AG08396 (cell line): Measurements from ENCODE around the gene UPK3A.
A peak's percentile ranks its signal among the peaks of the same experiment; 100 is the strongest.

Experiments used
- DNase-seq: peaks from one replicate; pipeline ENCODE4 v3.0.0; 2012; ENCODE audit warnings: low spot score, mixed read lengths

The UPK3A gene

DNA sequence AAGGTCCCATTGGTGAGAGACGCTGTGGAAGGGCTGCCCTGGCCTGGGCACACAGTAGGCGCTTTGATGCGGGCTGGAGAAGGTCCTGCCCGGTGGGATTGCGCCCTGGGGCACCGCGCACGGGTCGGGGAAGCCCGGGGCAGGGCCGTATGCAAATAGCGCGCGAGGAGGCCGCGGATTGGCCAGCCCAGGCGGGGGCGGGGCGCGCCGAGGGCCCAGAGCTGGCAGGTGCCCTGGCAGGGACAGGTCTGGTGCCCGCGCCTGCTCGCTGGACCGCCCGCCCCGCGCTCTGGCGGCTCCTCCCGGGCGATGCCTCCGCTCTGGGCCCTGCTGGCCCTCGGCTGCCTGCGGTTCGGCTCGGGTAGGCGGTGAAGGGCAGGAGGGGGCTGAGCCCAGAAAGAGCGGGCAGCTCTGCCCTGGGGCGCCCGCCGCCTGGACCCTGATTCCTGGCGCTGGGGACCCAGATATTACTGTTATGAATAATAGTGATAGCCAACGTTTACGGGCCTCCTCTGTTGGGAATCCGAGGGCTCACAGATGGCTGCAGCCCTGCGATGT, at the start of gene UPK3A:
UPK3A (plus strand) TSS at position 245 of the 558 bp plus-strand sequence; CDS start at position 310, 65 bp downstream.
- DNase-seq, result peak; percentile 46

DNA sequence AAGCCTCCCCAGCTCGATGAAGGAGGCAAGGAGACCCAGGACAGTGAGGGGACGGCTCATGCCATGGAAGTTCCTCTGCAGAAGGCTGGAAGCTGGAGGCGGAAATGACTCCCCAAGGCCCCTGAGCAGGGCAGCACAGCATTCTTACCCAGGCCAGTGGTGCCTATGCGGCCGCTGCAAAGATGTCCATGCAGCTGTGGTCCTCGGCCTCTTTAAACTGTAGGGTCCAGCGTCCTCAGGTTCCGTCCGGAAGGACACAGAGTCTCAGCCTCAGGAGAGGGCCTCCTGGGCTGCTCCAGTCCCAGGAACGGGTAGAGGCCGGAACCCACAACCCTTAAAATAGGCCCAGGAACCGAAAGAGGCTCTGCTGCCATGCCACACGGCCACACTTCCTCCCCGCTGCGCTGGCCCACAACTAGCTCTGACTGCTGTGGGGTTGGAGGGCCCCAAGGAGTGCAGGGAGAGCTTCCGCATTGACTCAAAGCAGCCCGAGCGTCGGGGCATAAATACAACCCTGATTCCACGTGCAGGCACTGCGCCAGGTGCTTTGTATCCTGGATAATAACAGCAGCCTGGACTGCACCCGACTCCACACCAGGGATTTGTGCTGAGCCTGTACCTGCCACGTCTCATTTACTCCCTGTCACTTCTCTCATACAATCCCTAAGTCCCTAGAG, 49.5 kb upstream of the UPK3A start:
- no peak for DNase-seq

DNA sequence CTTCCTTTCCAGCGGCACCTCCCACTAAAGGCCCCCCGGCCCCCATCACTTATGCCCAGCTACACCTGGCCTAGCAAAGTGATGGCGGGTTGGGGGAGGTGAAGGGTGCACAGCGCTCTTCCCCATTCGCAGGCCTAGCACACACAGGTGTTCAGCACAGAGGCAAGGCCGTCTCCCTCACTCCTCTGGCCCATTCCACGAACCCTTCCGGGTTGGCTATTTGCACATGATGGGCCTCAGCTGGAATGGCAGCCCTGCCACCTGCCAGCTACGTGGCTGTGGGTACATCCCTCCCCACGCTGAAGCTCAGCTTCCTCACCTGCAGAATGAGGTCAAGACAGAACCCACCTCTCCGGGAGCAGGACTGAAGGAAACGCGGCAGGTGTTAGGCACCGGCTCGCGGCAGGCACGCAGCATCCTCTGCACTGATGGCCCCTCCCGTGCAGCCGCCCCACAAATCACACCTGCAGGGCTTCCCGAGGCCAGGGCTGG, 48.9 kb upstream of the UPK3A start:
- DNase-seq, result no peak

DNA sequence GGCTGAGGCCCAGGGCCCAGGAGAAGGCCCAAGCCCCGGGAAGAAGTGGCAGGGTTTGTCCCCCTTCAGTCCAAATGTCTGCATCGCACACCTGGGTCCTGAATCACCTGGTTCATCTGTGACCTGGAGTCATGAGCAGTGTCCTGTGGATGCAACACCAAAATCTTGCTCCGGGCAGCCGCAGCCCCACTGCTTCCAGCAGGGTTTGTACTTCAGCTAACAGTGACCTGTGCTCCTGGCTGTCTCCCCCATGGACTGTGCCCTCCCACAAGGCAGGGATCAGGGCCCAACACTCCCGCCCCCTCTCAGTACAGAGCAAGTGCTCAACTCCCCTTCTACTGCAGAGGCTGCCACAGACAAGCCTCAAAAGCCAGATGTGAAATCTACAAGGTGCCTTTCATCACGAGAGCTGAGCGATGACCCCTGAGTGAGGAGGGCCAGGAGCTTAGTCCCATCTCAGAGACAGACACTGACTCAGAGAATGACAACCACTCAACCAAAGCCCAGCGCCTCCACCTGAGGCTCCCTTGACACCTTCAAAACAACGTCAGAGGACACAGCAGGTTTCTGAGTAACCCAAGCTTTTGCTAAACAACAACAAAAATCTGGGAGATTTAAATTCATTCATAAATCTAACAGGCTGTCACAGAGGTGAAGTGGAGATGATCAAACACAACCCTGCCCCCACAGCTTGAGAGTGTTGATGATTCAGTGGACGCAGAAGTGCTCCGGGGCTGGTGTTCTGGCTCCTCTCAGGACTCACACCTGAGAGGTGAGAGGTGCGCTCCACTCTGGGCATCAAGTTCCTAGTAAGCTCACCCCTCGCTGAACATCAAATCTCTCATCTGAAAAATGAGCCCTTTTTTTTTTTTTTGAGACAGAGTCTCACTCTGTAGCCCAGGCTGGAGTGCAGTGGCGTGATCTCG, 47.4 kb upstream of the UPK3A start:
- no peak for DNase-seq

DNA sequence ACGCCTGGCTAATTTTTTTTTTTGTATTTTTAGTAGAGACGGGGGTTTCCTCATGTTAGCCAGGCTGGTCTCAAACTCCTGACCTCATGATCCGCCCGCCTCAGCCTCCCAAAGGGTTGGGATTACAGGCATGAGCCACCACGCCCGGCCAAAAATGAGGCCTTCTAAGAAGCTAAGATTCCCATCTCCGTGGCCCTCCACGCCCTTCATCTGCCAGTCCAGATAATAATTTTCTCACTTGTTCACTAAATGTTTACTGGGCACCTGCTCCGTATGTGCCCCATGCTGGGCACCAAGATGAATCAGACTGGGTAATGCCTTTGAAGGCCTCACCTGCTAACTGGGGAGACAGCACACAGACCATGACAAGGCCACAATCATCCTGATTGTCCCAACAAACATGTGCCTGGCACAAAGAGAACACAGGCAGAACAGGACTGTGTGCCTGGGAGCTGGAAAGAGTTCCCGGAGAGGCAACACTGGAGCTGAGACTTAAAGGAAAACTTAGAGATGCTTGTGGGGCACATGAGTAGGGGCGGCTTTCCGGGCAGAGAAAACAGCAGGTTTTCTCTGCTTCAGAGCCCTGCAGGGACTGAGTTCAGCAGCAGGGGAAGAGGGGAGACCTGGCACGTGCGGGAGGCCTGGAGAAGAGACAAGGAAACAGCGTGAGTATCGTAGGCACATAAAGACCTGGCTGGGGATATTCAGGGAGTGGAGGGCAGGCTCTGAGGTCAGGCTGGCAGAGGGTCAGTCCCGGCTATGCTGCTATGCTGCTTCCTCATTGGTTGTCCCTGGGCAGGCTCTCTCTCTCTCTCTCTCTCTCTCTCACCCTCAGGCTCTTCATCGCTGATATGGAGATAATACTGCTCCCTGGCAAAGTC, 46.4 kb upstream of the UPK3A start:
- DNase-seq, result no peak

DNA sequence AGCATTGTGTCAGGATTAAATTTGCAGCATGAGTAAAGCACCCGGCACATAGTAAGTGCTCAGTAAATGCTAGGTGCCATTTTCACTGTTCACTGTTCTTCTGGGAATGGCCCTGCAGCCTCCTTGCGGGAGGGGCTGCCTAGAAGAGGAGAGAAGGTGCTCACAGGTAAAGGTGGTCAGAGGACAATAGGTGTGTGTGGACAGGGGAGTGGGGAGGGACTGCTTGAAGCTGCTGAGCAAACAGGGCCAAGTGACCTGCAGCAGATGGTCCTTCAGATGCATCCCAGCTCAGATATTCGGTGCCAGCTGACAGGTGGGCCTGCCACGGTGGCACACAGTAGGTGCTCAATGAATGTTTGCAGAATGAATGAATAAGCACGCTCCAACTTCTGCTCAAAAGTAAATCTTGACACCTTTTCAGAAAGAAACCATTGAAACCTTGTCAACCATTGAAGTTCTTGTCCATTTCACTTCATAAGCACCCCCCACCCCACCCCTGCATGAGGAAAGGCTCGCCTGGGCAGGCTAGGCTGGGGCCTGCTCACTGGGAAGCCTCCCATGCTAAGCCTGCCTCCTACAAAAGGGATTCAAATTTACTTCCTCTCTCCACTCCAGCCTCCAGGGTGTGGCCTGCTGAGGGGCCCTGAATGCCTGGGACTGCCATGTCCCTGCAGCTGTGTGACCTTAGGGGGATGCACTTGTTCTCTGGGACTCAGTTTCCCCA, 45.6 kb upstream of the UPK3A start:
- no peak for DNase-seq

DNA sequence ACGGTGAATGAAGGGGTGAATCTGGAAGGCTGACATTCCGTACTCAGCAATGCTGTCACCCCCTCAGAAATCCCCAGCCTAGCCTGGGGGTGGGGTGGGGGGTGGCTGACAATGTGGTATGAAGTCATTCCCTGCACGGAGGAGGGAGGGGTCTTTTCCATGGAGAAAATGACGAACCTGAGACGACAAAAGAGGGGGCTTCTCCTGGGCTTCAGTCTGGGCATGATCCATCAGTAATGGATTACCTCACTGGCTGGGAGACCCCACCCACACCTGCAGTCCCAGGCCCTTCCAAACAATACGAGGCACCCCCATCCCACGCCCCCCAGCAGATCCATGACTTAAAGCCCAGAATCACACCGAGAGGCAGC, 45.1 kb upstream of the UPK3A start:
- no peak for DNase-seq

DNA sequence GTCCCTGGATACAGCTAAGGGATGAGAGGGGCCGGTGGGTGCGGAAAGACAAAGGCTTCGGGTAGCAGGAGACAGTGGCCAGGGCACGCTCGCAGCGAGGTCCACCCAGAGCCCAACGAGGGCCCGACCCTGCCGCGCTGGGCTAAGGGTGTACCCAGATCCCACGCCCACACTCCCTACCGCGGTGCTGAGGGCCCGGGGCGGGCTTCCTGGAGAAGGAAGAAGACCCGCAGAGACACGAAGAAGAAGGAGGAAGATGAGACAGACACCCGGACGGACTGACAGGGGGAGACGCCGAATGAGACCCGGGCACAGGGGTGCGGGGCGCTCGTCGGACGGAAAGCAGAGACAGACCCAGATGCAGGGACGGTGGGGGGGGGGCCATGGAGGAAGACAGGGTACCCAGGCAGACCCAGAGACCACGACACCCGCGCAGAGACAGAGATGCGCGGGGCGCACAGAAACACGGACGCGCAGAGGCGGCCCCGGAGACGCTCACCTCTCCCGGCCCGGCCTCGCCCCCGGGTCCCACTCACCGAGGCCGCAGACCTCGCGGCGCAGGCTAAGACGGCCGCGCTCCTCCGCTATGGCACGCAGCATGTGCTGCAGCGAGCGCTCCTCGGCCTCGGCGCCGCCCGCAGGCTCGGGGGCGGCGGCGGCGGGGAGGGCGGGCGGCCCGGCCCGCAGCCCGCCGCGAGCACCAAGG, 44.5 kb upstream of the UPK3A start:
- DNase-seq, result peak; percentile 35

DNA sequence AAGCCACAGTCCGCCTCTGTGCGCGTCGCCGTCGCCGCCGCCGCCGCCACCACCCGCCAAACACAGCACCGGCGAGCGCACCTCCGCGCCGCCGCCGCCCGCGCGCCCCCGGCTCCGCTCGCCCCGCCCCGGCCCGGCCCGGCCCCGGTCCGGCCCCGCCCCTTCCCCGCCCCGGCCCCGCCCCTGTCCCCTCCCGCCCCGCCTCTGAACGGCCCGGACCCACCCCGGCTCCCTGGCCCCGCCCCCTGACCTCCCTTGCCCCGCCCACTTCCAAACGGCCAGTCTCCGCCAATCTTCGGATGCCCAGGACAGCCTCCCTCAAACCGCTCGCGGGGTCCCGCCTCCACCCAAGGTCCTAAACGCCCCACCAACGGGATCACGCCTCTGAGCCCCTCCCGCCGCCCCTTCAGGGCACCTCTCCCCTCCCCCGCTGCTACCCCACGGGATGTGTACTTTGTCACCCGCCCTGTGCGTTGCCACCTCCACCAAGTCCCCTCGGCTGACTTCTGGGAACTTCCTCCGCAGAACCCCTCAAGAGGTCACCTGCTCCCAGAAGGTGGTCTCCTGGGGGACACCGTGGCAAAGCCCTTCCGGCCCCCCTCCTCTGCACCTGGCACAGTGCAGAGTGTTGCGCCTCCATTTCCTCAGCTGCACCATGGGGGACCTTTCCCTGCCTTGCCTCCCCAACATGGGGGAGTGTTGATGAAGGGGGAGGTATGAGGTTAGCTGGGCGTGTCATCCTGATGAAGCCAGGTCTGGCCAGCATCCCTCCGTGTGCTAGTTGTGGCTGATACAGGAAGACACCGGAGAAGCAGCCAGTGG, 43.7 kb upstream of the UPK3A start, which contains the start of gene KIAA0930:
KIAA0930 (minus strand) TSS at position 85 of the 822 bp plus-strand sequence. CDS start 191 bp downstream, outside the sequence.
- DNase-seq, result peak; percentile 98

DNA sequence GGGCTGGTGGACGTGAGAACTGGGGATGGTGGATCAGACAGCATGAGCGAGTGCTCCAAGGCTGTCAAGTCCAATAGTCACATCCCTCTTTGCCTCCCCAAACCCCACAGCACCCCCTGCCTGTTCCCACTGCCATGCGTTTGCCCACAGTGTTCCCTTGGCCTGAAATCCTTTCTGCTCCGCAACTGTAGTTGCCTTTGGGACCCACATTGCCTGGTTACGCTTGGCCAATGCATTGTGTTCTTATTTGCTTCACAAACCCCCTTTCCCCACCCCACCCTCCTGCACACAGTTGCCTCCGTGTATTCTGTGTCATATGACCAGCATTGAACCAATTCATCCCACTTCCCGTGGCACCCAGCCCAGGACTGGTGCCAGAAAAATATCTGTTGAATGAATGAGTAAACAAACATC, 42.0 kb upstream of the UPK3A start:
- DNase-seq, result no peak

DNA sequence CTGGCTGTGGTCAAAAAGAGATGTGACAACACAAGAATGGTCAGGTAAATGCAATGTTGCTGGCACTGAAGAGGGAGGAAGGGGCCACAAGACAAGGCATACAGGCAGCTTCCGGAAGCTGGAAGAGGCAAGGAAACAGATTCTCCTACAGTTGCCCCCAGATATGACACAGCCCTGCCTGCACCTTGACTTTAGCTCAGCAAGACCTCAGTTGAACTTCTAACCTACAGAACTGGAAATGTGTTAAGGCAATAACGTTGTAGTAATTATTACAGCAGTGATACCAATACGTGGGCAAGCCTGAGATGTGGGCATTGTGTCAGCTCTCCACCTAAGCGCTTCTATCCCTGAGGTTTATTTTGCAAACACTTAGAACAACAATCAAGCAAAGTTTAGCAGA, 39.8 kb upstream of the UPK3A start:
- DNase-seq, result no peak

DNA sequence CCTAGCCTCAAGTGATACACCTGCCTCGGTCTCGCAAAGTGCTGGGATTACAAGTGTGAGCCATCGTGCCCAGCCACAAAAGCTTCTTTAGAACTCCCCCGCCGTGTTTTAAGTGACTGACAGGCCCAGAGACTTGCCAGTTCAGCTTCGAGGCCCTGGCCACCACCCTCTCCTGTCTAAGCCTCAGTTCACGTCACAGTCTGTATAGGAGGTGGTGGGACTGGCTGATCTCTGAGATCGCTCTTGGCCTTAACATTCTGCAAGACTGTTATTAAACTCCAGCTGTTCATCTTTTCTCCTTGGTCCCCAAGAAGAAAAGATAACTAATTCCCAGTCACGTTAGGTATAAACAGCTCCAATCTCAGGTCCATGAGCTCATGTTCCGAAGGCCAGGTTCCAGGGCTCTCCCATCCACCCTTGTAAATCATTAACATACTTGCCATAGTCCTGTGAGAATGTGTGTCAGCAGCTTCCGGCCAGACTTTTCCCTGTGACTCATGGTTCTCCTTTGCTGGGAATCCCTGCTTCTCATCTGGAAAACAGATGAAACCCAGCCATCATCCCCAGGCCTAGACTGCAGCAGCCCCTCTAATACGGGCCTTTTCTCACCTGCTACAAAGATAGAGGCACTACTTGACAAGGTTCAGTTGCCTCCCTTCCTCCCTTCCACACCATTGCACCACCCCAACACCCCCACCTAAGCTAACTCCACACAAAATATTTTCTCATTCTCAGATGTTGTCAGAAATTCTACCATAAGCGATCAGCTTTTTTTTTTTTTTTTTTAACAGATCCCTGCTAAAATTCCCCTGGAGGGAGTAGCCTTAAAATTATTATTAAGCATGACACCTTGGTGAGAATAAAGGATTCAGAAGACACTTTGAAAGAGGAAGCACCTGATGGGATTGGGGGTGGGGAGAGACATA, 38.4 kb upstream of the UPK3A start:
- DNase-seq, result peak; percentile 86

DNA sequence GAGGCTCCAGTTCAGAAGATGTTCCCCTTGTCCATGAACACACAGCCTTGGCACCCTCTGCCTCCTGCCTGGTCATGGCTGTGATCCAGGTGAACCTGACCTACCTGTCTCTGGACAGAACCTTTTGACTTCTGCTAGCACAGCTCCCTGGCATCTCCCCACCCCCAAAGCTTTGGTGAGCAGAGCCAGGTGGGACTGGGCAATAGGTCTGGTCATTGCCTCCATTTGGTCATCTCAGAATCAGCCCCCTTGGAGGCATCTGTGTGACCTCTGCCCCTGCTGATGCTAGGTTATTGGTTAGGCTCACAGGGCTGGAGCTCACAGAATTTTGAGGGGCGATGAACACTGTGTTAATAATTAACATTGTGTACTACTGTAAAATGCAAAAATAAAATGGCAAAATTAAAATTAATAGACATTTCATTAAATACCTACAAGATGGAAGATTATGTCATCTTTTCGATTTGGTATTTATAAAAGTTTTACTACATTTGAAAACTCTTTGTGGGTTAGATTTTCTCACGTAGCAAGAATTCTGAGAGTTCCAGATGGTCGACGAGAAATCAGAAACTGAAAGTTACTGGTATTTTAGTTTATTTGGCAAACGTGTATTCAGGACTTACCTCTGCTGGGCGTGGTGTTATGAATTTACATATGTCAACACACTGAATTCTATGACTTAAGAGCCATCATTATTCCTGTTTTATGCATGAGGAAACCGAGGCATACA, 35.8 kb upstream of the UPK3A start:
- DNase-seq, result no peak

DNA sequence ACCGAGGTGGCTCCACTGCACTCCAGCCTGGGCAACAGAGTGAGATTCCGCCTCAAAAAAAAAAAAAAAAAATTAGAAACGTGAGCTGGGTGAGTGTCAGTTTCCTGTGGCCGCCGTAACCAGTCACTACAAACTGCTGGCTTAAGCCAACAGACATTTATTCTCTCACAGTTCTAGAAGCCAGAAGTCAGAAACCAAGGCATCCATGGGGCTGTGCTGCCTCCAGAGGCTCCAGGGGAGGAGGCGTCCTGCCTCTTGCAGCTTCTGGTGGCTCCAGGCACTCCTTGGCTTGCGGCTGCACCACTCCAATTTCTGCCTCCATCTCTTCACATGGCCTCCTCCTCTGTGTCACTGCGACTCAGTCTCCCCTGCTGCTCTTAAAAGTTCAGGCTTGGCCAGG, 32.9 kb upstream of the UPK3A start:
- DNase-seq, result no peak

DNA sequence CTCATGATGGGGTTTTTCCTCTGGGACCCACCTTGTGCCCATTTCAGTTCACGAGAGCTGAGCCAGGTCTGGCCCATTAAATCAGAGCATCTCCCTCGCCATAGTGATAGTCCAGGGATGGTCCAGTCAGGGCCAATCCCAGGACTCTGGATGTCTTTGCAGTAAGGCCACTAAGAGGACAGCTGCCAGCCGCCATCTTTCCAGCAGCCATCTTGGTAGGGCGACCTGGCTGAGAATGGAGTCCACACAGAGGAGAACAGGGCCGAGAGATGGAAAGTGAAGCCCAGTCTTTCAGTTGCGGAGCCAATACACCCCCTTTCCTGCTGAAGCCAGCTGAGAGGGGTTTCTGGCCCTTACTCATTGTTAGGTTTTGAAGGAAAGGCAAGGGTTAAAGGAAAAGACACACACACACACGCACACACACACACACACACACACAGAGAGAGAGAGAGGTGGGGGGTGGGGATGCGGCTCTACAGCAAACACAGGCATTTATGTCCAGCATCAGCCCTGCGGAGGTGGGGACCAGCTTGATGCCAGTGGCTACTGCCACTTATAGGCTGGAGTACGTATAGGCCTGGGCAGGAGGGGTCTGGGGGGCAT, 31.6 kb upstream of the UPK3A start:
- DNase-seq, result no peak

DNA sequence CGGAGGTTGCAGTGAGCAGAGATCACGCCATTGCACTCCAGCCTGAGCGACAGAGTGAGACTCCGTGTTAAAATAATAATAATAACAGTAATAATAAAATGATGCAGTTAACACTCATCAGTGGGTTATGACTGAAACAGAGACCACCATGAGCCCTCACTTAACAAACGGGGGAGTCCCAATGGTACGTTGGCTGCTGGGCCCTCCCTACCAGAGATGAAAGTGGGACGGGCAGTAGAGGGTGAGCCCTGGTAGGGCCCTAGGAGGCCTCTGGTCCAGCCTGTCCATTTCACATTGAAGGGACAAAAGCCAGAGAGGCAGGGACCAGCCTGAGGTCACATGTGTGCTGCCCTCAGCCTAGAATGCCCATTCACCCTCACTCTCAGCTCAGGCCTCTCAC, 30.4 kb upstream of the UPK3A start:
- DNase-seq, result no peak

DNA sequence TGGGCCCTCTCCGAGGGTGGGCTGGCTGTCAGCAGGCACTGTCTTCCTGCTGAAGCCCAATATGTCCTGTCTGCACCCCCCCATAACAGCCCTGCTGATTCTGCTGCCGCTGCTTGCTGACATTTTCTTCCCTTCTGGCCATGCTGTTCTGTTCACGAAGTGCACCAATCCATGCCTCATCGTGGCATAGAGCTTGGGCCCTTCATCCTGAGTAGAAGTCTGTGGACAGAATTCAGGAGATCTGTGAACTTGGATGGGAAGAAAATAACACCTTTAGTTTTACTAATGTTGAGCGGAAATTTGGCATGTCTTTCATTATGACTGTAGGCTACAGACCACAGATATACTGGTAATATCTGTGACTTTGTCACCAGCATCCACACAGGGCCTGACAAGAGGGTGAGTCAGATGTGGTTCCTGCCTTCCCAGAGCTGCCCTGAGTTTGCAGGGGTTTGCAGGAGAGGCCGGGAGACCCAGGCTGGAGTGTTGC, 29.9 kb upstream of the UPK3A start:
- DNase-seq, result no peak
